ENCODE measurements around the gene PTPN4. TPM values are rescaled to one million over a fixed set of nuclear protein-coding genes. Genes with fewer than 3 reads are reported as not detected.

Gene PTPN4
- total RNA-seq, 2 donors from 2014 or later, result 23.7 to 65.3 TPM

- H3K4me3 ChIP-seq, result no peak overlapping the region
- TF ChIP-seq POLR2AphosphoS5 (IDR thresholded peaks at IDR 0.05) (no peak), POLR2A (IDR thresholded peaks at IDR 0.05) (no peak)
- TF ChIP-seq, protein P1, sequence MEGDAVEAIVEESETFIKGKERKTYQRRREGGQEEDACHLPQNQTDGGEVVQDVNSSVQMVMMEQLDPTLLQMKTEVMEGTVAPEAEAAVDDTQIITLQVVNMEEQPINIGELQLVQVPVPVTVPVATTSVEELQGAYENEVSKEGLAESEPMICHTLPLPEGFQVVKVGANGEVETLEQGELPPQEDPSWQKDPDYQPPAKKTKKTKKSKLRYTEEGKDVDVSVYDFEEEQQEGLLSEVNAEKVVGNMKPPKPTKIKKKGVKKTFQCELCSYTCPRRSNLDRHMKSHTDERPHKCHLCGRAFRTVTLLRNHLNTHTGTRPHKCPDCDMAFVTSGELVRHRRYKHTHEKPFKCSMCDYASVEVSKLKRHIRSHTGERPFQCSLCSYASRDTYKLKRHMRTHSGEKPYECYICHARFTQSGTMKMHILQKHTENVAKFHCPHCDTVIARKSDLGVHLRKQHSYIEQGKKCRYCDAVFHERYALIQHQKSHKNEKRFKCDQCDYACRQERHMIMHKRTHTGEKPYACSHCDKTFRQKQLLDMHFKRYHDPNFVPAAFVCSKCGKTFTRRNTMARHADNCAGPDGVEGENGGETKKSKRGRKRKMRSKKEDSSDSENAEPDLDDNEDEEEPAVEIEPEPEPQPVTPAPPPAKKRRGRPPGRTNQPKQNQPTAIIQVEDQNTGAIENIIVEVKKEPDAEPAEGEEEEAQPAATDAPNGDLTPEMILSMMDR (IDR thresholded peaks at IDR 0.05), result no peak
- H3K27ac ChIP-seq, result no peak overlapping the region
- no peak for DNase-seq (ENCODE audit: low spot score)
- no peaks in the 10 kb centered on the region for H3K4me1 ChIP-seq (replicated peaks)
- no peaks in the 10 kb centered on the region for H3K9me3 ChIP-seq
- 90% methylated on average over 4 of the region's 4 CpGs for WGBS
- intact Hi-C loops (cut with DNase I), result no loop called here
- H3K27me3 ChIP-seq (replicated peaks; ENCODE audit: insufficient read depth), result no peaks in the 10 kb centered on the region
- no peaks in the 10 kb centered on the region for H3K36me3 ChIP-seq
Observed at GRCh38 chr2:119873350-119874315, 113.9 kb downstream of the PTPN4 start.

GRCh38 chr2:119879502-119879901, 119.8 kb downstream of the PTPN4 start:
- Histone ChIP-seq H3K4me3 (no peak overlapping the region), H3K4me1 (replicated peaks) (no peaks in the 10 kb centered on the region), H3K27me3 (replicated peaks; ENCODE audit: insufficient read depth) (no peaks in the 10 kb centered on the region), H3K27ac (no peak overlapping the region), H3K36me3 (no peaks in the 10 kb centered on the region), H3K9me3 (no peaks in the 10 kb centered on the region)
- DNase-seq (ENCODE audit: low spot score), result no peak
- TF ChIP-seq POLR2A (IDR thresholded peaks at IDR 0.05), result no peak
- TF ChIP-seq, protein P1 (IDR thresholded peaks at IDR 0.05), result no peak
- TF ChIP-seq POLR2AphosphoS5 (IDR thresholded peaks at IDR 0.05), result no peak
- intact Hi-C loops (cut with DNase I), result no loop called here

GRCh38 chr2:119888680-119889079, 129.0 kb downstream of the PTPN4 start:
- Histone ChIP-seq H3K27ac (no peak overlapping the region), H3K4me3 (no peak overlapping the region), H3K27me3 (replicated peaks; ENCODE audit: insufficient read depth) (no peaks in the 10 kb centered on the region), H3K36me3 (no peaks in the 10 kb centered on the region), H3K9me3 (no peaks in the 10 kb centered on the region), H3K4me1 (replicated peaks) (no peaks in the 10 kb centered on the region)
- 88% methylated on average over 2 of the region's 2 CpGs for WGBS
- intact Hi-C loops (cut with DNase I), result no loop called here
- no peak for TF ChIP-seq POLR2AphosphoS5 (IDR thresholded peaks at IDR 0.05)
- TF ChIP-seq POLR2A (IDR thresholded peaks at IDR 0.05), result no peak
- TF ChIP-seq, protein P1 (IDR thresholded peaks at IDR 0.05), result no peak
- no peak for DNase-seq (ENCODE audit: low spot score)

- no peaks in the 10 kb centered on the region for H3K9me3 ChIP-seq
- H3K36me3 ChIP-seq, result no peaks in the 10 kb centered on the region
- no peak for DNase-seq (ENCODE audit: low spot score)
- H3K27me3 ChIP-seq (replicated peaks; ENCODE audit: insufficient read depth), result no peaks in the 10 kb centered on the region
- no peak overlapping the region for H3K27ac ChIP-seq
- intact Hi-C loops (cut with DNase I), result no loop called here
- H3K4me3 ChIP-seq, result no peak overlapping the region
- TF ChIP-seq POLR2AphosphoS5 (IDR thresholded peaks at IDR 0.05), result no peak
- TF ChIP-seq POLR2A (IDR thresholded peaks at IDR 0.05), result no peak
- TF ChIP-seq, protein P1 (IDR thresholded peaks at IDR 0.05), result no peak
- H3K4me1 ChIP-seq (replicated peaks), result no peaks in the 10 kb centered on the region
- 31% methylated on average over 5 of the region's 5 CpGs for WGBS
Observed at GRCh38 chr2:119897736-119898395, 138.1 kb downstream of the PTPN4 start.
